22Rv1 (cell line): ENCODE results near the gene SIT1.

ENCODE experiments used
- ZFX ChIP-seq: fragments of 450-650 bp; IDR thresholded peaks from 2 replicates; pipeline ENCODE4 v1.6.1; 2017; ENCODE audit warnings: antibody characterized with exemption, borderline replicate concordance
- TF ChIP-seq, protein P1 (sequence below): fragments of 450-650 bp; IDR thresholded peaks from 2 replicates; pipeline ENCODE4 v1.5.1; 2017; ENCODE audit warnings: mild to moderate bottlenecking

DNA sequence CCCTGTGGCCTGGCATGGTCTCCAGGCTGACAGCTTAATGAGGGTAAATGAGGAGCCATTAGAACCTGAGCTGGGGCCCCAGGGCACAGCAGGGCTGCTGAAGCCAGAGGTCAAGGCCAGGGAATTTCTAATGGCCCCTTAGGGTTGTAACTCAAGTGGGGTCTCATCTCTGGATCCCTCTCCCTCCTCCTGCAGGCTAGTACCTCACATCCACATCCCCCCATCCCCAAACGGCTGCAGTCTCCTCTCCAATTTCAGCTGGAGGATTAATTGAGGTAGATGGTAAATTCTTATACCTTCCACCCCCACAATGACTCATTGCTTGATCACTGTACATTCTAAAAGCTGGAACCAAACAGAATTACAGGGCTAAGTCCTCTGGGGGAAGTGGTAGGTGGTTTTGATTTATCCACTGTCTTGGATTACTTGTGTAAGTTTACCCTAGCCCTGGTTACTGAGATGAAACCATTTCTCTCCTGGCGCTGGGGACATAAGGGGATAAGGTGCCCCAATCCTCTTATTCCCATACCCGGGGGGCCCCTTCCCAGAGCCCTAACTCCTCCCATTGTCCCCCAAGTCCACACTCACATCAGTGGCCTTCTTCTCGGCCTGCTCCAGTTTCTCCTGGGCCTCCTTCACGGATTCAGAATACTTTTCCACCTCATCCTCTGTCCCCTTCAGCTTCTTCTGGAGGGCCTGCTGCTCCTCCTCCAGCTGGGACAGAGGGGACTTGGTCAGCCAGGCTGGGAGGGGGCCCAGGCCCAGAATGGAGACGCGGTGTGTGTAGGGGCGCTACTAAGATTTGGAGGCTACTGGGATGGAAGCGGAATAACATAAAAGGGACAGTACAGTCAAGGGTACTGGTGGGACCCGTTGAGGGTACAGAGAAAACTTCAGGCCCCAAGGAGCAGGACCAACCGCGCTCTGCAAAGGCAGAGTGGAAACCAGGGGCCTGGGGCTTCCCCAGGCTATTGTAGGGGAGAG is 38.1 kb upstream of the SIT1 start:
- TF ChIP-seq, protein P1, sequence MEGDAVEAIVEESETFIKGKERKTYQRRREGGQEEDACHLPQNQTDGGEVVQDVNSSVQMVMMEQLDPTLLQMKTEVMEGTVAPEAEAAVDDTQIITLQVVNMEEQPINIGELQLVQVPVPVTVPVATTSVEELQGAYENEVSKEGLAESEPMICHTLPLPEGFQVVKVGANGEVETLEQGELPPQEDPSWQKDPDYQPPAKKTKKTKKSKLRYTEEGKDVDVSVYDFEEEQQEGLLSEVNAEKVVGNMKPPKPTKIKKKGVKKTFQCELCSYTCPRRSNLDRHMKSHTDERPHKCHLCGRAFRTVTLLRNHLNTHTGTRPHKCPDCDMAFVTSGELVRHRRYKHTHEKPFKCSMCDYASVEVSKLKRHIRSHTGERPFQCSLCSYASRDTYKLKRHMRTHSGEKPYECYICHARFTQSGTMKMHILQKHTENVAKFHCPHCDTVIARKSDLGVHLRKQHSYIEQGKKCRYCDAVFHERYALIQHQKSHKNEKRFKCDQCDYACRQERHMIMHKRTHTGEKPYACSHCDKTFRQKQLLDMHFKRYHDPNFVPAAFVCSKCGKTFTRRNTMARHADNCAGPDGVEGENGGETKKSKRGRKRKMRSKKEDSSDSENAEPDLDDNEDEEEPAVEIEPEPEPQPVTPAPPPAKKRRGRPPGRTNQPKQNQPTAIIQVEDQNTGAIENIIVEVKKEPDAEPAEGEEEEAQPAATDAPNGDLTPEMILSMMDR: no peak
- TF ChIP-seq ZFX: no peak
